SK-N-MC (cell line): Measurements from ENCODE around the gene C1RL.

Experiments
- DNase-seq: peaks from one replicate; pipeline ENCODE4 v3.0.0-alpha.2; 2011; ENCODE audit warnings: low read depth, low spot score
- H3K27ac ChIP-seq: fragments of 200-600 bp; sonication (generic); 2 replicates; pipeline ENCODE4 v1.5.1; 2016; ENCODE audit warnings: mixed run types
- H3K36me3 ChIP-seq: fragments of 200-600 bp; sonication (generic); 2 replicates; pipeline ENCODE4 v1.6.1; 2017; ENCODE audit warnings: antibody characterized with exemption, low read length, mixed read lengths; ENCODE audit not compliant: insufficient read depth
- H3K4me3 ChIP-seq: fragments of 200-600 bp; sonication (generic); 2 replicates; pipeline ENCODE4 v1.5.1; 2016
- H3K9ac ChIP-seq: fragments of 200-600 bp; sonication (generic); 2 replicates; pipeline ENCODE4 v1.8.0; 2017; ENCODE audit warnings: mixed run types, mixed read lengths; ENCODE audit not compliant: insufficient read length
- H3K9me3 ChIP-seq: fragments of 200-600 bp; sonication (generic); 2 replicates; pipeline ENCODE4 v1.6.1; 2017; ENCODE audit warnings: low read depth, mild to moderate bottlenecking, antibody characterized with exemption, low read length, moderate library complexity, mixed read lengths
- EZH2 ChIP-seq: fragments of 200-600 bp; sonication (generic); IDR thresholded peaks from one replicate; pipeline ENCODE4 v1.6.1; 2017; ENCODE audit warnings: antibody characterized with exemption
- FOXP2 ChIP-seq: optimal IDR thresholded peaks from 2 replicates; pipeline ENCODE3; 2011; ENCODE audit warnings: mild to moderate bottlenecking, moderate library complexity; ENCODE audit not compliant: insufficient read depth; ENCODE audit errors: extremely low read length, control extremely low read depth
- POLR2AphosphoS5 ChIP-seq: IDR thresholded peaks from 2 replicates; pipeline ENCODE4 v1.6.1; 2012; ENCODE audit warnings: mild to moderate bottlenecking, low read depth, low read length, borderline replicate concordance

C1RL gene

DNA sequence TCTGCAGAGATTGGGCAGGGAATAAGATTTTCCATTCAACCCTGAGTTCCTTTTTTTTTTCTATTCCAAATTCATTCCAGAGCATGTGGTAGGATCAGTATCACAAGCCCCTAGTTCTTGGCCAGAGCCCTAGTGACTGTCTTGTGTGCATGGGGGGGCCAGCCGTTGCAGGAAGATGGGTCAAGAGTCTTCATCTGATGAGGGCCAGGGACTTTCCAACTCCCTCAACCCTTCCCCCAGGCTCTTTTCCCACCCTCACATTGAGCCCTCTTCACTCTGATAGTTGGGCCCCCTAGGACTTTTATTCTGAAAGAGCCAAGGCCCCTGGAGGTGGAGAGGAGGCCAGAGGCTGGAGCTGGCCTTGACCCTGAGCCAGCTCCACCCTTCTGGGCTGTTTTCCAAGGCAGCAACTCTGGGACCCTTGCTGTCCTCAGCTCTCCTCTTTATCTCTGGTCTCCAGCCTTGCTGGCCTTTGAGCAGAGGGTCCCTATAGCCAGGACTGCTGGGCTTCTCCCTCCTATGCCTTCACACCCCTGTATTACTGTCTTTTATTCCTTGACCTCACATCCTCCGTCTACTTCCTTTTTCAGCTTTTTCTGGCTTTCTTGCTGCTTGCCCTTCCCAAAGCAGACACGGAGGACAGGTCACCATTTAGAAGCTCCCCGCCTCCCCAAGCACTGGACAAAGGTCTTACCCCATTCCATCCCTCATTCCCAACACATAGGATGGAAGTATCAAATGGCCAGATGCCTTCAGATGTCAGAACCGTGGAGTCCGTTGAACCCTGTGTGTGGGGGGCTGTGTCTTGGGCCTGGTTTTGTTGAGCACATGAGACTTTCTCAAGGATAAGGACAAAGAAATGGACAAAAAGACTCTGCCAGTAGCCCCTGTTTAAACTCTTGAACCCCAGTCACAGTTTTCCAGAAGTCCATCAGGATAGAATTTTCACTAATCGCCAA is 14.1 kb upstream of the C1RL start:
- Histone ChIP-seq H3K36me3 (no peaks in the 10 kb centered on the region), H3K27ac (no peak overlapping the region), H3K9ac (no peak overlapping the region), H3K9me3 (no peaks in the 10 kb centered on the region), H3K4me3 (no peak overlapping the region)
- DNase-seq = no peak
- TF ChIP-seq FOXP2 (no peak), POLR2AphosphoS5 (no peak), EZH2 (no peak)

DNA sequence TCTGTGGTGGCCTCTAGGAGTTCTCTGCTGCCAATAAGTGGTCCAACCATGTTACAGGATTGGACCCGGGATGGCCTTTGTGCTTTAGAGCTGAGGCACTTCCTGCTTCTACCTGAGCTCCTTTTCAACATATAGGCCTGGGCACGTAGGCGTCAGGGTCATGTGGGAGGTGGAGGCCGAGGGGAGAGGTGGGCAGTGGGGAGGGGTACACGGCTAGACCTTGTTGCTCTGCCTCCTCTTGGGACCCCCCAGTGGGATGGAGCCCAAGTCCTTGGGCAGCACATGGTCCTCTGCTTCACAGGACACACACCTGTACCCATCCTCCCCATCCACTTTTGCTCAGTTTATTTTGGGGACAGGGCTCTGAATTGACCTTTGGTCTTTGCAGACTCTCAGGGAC is 12.3 kb upstream of the C1RL start:
- Histone ChIP-seq H3K36me3 (no peaks in the 10 kb centered on the region), H3K27ac (no peak overlapping the region), H3K9ac (no peak overlapping the region), H3K4me3 (no peak overlapping the region), H3K9me3 (no peaks in the 10 kb centered on the region)
- TF ChIP-seq EZH2 = no peak
- TF ChIP-seq FOXP2 = no peak
- TF ChIP-seq POLR2AphosphoS5 = no peak
- DNase-seq = no peak

- H3K27ac ChIP-seq = no peak overlapping the region
- H3K36me3 ChIP-seq = no peaks in the 10 kb centered on the region
- no peak for DNase-seq
- TF ChIP-seq FOXP2 (no peak), EZH2 (no peak), POLR2AphosphoS5 (no peak)
- no peak overlapping the region for H3K4me3 ChIP-seq
- no peak overlapping the region for H3K9ac ChIP-seq
- no peaks in the 10 kb centered on the region for H3K9me3 ChIP-seq
Observed at GRCh38 chr12:7120166-7120565, 11.2 kb upstream of the C1RL start.

DNA sequence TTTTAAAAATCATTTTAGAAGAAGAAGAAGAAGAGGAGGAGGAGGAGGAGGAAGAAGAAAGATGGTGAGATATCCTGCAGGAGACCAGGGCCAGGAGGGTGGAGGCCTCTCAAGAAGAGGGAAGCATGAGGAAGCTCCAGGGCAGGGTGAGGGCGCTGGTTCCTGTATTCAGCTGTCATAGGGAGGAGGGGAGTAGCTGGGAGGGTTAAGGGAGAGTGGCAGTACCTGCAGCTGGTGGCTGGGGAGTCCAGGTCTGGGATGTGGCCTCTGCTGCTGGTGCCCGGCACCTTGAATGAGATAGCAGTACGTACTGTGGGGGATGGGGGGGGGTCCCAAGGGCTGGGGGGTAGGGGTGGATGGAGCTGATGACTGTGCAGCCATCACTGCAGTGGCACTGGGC is 9.9 kb upstream of the C1RL start:
- Histone ChIP-seq H3K36me3 (no peaks in the 10 kb centered on the region), H3K27ac (no peak overlapping the region), H3K9ac (no peak overlapping the region), H3K9me3 (no peaks in the 10 kb centered on the region), H3K4me3 (no peak overlapping the region)
- TF ChIP-seq EZH2 (no peak), FOXP2 (no peak), POLR2AphosphoS5 (no peak)
- no peak for DNase-seq

GRCh38 chr12:7117670-7118069 is 8.7 kb upstream of the C1RL start:
- Histone ChIP-seq H3K4me3 (no peak overlapping the region), H3K9ac (no peak overlapping the region), H3K27ac (no peak overlapping the region), H3K36me3 (no peaks in the 10 kb centered on the region), H3K9me3 (no peaks in the 10 kb centered on the region)
- DNase-seq = no peak
- TF ChIP-seq FOXP2 = no peak
- no peak for TF ChIP-seq POLR2AphosphoS5
- TF ChIP-seq EZH2 = no peak

- Histone ChIP-seq H3K4me3 (no peak overlapping the region), H3K27ac (no peak overlapping the region), H3K9ac (no peak overlapping the region), H3K9me3 (no peaks in the 10 kb centered on the region), H3K36me3 (no peaks in the 10 kb centered on the region)
- TF ChIP-seq EZH2 = no peak
- TF ChIP-seq FOXP2 = no peak
- no peak for TF ChIP-seq POLR2AphosphoS5
- DNase-seq = no peak
Observed at GRCh38 chr12:7116916-7117315, 7.9 kb upstream of the C1RL start.

DNA sequence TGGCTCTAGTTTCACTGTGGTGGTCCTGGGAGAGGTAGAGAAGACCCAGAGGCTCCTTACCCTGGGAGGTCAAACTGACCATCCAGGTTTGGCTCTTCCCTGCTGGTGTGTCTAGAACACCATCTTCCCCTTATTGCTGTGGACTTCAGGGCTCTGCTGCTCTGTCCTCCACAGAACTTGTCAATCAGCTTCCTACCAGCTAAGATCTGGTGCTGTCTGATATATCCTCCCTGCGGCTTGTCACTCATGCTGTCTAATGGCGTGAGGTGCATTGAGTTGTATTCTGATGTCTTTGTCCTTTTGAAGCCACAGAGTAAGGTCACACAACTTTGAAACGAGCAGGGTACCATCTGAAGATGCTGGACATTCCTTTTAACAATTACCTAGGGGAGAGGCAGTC is 7.2 kb upstream of the C1RL start:
- no peak for DNase-seq
- no peak overlapping the region for H3K9ac ChIP-seq
- TF ChIP-seq POLR2AphosphoS5 = no peak
- no peak for TF ChIP-seq FOXP2
- no peak for TF ChIP-seq EZH2
- no peaks in the 10 kb centered on the region for H3K36me3 ChIP-seq
- H3K27ac ChIP-seq = no peak overlapping the region
- H3K9me3 ChIP-seq = no peaks in the 10 kb centered on the region
- H3K4me3 ChIP-seq = no peak overlapping the region

DNA sequence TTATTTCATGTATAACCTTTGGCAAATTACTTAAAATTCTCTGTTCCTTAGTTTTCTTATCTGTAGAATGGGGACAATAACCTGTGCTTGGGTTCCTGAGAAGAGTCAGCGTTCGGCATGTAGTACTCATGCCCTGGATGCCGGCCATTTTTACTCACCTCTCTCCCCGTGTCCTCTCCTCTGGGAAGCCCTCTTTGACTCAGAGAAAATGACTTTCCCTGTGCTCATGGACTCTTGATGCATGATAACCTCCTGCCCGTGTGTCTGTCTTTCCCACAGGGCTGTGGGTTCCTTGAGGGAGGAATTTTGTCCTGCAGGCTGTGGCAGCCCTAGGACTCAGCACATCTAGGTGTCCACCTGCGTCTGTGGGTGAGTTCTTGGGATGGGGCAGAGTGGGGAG is 5.8 kb upstream of the C1RL start:
- Histone ChIP-seq H3K9me3 (no peaks in the 10 kb centered on the region), H3K36me3 (no peaks in the 10 kb centered on the region), H3K4me3 (no peak overlapping the region), H3K27ac (no peak overlapping the region), H3K9ac (no peak overlapping the region)
- no peak for TF ChIP-seq EZH2
- no peak for TF ChIP-seq FOXP2
- no peak for TF ChIP-seq POLR2AphosphoS5
- DNase-seq = no peak

DNA sequence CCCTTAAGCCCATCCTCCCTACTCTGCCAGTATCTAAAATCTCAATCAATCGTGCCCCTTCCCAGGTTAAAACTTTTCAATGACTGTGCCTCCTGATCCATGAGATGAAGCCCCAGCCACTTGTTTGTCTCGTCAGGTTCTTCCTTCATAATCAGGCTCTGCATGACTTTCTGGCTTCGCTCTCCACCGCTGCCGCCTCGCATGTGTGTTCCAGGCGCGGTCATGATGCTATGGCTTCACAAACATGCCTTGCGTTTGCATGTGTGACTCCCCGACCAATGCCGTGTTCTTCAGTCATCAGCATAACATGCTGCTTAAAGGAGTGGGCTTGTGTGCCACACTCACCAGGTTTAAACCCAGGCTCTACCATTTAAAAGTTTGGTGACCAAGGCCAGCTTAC is 5.0 kb upstream of the C1RL start:
- no peaks in the 10 kb centered on the region for H3K9me3 ChIP-seq
- H3K9ac ChIP-seq = no peak overlapping the region
- H3K36me3 ChIP-seq = no peaks in the 10 kb centered on the region
- DNase-seq = no peak
- no peak overlapping the region for H3K27ac ChIP-seq
- no peak overlapping the region for H3K4me3 ChIP-seq
- TF ChIP-seq POLR2AphosphoS5 (no peak), FOXP2 (no peak), EZH2 (no peak)
